ENCODE measurements around the gene COL27A1.
A peak's percentile ranks its signal among the peaks of the same experiment; 100 is the strongest.

Gene COL27A1

DNA sequence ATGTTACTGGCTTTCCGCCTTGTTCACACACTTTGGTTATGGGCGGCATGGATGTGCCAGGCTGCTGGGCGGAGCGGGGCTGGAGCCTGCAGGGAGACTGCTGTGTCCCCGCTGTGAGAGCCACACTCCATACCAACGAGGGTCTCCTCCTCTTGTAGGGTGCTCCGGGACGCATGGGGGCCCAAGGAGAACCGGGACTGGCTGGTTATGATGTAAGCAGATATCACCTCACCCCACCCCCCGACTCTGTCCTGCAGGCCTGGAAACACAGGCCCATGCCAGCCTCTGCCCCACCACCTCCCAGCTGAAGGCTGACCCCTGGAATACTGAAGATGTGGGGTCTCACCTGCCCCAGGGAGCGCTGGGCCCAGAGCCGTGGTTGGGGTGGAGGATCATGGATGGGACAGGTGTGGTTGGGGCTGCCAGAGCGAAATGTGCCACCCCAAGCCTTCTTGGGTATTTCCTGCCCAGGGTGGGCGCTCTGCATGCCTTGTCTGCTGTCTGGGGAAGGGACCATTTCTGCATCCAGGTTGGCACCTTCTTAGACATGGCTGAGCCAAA is 128.3 kb downstream of the COL27A1 start:
- POLR2A ChIA-PET: no interaction called here

GRCh38 chr9:114284316-114285060 is 129.2 kb downstream of the COL27A1 start:
- no peak for DNase-seq (ENCODE audit: low read depth, low spot score)
- H3K4me3 ChIP-seq (ENCODE audit: low read depth, low read length): no peak overlapping the region
- TF ChIP-seq CTCF (IDR thresholded peaks at IDR 0.05; ENCODE audit: insufficient read depth, low read length, missing control alignments): no peak
- POLR2A ChIA-PET: no interaction called here
- CTCF ChIA-PET: interaction anchor here (0.6 to 18.7 kb wide), 6 partner anchors 10 to 201 kb away, joined by 3 to 686 read pairs (median 90); partner anchors contain the start of gene COL27A1

More for the DNA sequence above, 128.3 kb downstream of the COL27A1 start:
- H3K4me3 ChIP-seq (ENCODE audit: low read depth, low read length): no peak overlapping the region
- no peak for DNase-seq (ENCODE audit: low read depth, low spot score)
- CTCF ChIA-PET: interaction anchor here (5.0 to 18.7 kb wide), 3 partner anchors 126 to 171 kb away, joined by 21 to 686 read pairs (median 280); partner anchors contain the start of gene COL27A1
- TF ChIP-seq CTCF (IDR thresholded peaks at IDR 0.05; ENCODE audit: insufficient read depth, low read length, missing control alignments): no peak

GRCh38 chr9:114285166-114285867 is 130.0 kb downstream of the COL27A1 start:
- H3K4me3 ChIP-seq (ENCODE audit: low read depth, low read length): no peak overlapping the region
- ChIA-PET POLR2A (interaction anchor here (1.2 kb wide), 1 partner anchor 129 kb away, joined by 10 read pairs; no protein-coding TSS in a partner anchor), CTCF (interaction anchor here (0.6 to 18.7 kb wide), 7 partner anchors 9 to 202 kb away, joined by 3 to 686 read pairs (median 7); partner anchors contain the start of gene COL27A1)
- peak; percentile 70 for DNase-seq (ENCODE audit: low read depth, low spot score)
- peak; percentile 34 for TF ChIP-seq CTCF (IDR thresholded peaks at IDR 0.05; ENCODE audit: insufficient read depth, low read length, missing control alignments)

GRCh38 chr9:114286146-114286679 is 130.9 kb downstream of the COL27A1 start:
- POLR2A ChIA-PET: interaction anchor here (1.2 kb wide), 1 partner anchor 129 kb away, joined by 10 read pairs; no protein-coding TSS in a partner anchor

DNA sequence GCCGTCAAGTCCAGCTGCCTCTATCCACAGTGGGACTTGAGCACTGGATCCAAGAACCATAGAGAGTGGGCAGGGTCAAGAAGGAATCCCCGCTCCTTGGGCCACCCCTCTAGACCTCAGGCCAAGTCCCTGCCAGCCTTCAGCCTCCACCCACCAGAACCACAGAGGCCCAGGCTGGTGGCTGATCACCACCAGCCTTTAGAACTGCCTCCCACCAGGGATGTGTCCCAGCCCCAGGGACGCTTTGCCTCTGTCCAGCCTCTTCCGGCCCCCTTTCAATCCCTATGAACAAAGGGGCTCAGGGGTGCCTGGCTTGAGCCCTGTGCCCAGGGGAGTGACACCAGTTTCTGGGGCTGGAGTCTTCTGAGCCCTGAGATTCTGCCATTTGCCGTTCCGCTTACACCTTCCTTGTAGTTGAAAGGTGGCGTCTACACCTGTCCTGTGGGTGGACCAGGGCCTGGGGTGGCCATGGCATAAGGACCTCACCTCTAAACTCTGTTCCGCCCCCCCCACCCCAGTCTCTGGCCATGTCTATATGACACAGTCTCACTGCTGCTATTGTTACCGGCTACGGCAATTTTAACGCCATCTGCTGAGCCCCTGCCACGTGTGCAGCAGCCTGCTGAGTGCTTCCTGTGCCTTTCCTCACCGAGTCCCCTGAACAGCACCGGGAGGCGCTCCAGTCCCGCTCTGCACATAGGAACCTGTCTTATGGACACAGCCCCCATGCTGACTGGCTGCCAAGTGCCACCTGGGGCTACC is 131.8 kb downstream of the COL27A1 start:
- no peak for TF ChIP-seq CTCF (IDR thresholded peaks at IDR 0.05; ENCODE audit: insufficient read depth, low read length, missing control alignments)
- no peak for DNase-seq (ENCODE audit: low read depth, low spot score)
- POLR2A ChIA-PET: no interaction called here
- no peak overlapping the region for H3K4me3 ChIP-seq (ENCODE audit: low read depth, low read length)
- CTCF ChIA-PET: interaction anchor here (1.1 to 18.7 kb wide), 11 partner anchors 8 to 204 kb away, joined by 3 to 686 read pairs (median 6); partner anchors contain the start of gene COL27A1

More at GRCh38 chr9:114286146-114286679, 130.9 kb downstream of the COL27A1 start:
- no peak overlapping the region for H3K4me3 ChIP-seq (ENCODE audit: low read depth, low read length)
- no peak for DNase-seq (ENCODE audit: low read depth, low spot score)
- no peak for TF ChIP-seq CTCF (IDR thresholded peaks at IDR 0.05; ENCODE audit: insufficient read depth, low read length, missing control alignments)
- CTCF ChIA-PET: interaction anchor here (1.6 to 18.7 kb wide), 4 partner anchors 15 to 203 kb away, joined by 7 to 686 read pairs (median 228); partner anchors contain the start of gene COL27A1
